ENCODE measurements around the gene COX6A1. TPM values are rescaled to one million over a fixed set of nuclear protein-coding genes. Genes with fewer than 3 reads are reported as not detected.

Gene COX6A1
- total and polyA plus RNA-seq, 2 donors from 2014 or later = 331 to 1,697 TPM

DNA sequence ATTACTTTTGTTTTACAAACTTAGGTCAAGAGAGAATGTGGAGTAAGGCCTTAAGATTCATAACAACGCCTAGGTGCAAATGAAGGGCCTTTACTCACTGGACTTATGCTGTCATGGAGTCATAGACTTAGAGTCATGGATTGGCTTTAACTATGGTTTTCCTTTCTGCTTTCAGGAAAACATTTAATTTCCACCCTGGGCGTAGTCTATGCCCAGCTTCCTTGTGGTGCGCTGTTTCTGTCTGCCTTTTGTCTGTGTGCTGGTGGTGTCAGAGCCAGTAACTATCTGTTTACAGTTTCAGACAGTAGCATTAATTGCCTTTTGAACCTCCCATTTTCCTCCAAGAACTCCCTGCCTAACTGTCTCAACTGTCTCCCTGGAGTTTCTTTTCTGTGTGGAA is 31.8 kb upstream of the COX6A1 start:
- intact Hi-C loops (cut with DNase I) = no loop called here

DNA sequence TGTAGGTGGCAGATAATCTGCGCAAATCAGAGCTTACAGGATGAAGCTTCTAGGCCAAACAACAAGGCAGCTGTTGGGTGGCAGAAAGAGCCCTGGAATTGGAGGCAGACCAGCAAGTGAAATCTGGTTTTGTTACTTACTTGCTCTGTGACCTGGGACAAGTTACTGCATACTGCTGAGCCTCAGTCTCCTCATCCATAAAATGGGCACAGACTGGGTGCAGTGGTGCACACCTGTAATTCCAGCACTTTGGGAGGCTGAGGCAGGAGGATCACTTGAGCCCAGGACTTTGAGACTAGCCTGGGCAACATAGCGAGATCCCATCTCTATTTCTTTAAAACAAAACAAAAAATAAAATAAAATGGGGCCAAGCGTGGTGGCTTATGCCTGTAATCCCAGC is 31.4 kb upstream of the COX6A1 start:
- Histone ChIP-seq H3K4me3 (ENCODE audit: low read length in 3 of 3) (no peak overlapping the region), H3K9ac (ENCODE audit: low read length in 3 of 3) (no peak overlapping the region), H3K36me3 (ENCODE audit: control insufficient read depth in 2 of 3, insufficient read depth in 3 of 3, low read length in 3 of 3) (no peaks in the 10 kb centered on the region), H3K4me1 (ENCODE audit: control insufficient read depth in 2 of 3, insufficient read depth in 2 of 3, low read depth in 1 of 3, low read length in 3 of 3) (no peaks in the 10 kb centered on the region), H3K27me3 (ENCODE audit: control insufficient read depth, insufficient read depth, low read length) (no peaks in the 10 kb centered on the region), H3K27ac (ENCODE audit: low read depth in 2 of 2, low read length in 2 of 2) (no peak overlapping the region), H3K9me3 (ENCODE audit: control insufficient read depth in 2 of 3, insufficient read depth in 1 of 3, low read length in 3 of 3) (no peaks in the 10 kb centered on the region)
- no peak for FAIRE-seq
- DNase-seq = no peak
- TF ChIP-seq, protein P1, sequence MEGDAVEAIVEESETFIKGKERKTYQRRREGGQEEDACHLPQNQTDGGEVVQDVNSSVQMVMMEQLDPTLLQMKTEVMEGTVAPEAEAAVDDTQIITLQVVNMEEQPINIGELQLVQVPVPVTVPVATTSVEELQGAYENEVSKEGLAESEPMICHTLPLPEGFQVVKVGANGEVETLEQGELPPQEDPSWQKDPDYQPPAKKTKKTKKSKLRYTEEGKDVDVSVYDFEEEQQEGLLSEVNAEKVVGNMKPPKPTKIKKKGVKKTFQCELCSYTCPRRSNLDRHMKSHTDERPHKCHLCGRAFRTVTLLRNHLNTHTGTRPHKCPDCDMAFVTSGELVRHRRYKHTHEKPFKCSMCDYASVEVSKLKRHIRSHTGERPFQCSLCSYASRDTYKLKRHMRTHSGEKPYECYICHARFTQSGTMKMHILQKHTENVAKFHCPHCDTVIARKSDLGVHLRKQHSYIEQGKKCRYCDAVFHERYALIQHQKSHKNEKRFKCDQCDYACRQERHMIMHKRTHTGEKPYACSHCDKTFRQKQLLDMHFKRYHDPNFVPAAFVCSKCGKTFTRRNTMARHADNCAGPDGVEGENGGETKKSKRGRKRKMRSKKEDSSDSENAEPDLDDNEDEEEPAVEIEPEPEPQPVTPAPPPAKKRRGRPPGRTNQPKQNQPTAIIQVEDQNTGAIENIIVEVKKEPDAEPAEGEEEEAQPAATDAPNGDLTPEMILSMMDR (IDR thresholded peaks at IDR 0.05; ENCODE audit: borderline replicate concordance, extremely low read depth, insufficient read depth) = no peak
- intact Hi-C loops (cut with DNase I) = no loop called here

More for the DNA sequence above, 31.8 kb upstream of the COX6A1 start:
- H3K27ac ChIP-seq (ENCODE audit: low read depth in 2 of 2, low read length in 2 of 2) = no peak overlapping the region
- no peaks in the 10 kb centered on the region for H3K36me3 ChIP-seq (ENCODE audit: control insufficient read depth in 2 of 3, insufficient read depth in 3 of 3, low read length in 3 of 3)
- TF ChIP-seq, protein P1 (IDR thresholded peaks at IDR 0.05; ENCODE audit: borderline replicate concordance, extremely low read depth, insufficient read depth) = no peak
- H3K27me3 ChIP-seq (ENCODE audit: control insufficient read depth, insufficient read depth, low read length) = no peaks in the 10 kb centered on the region
- no peaks in the 10 kb centered on the region for H3K9me3 ChIP-seq (ENCODE audit: control insufficient read depth in 2 of 3, insufficient read depth in 1 of 3, low read length in 3 of 3)
- FAIRE-seq = no peak
- no peak overlapping the region for H3K9ac ChIP-seq (ENCODE audit: low read length in 3 of 3)
- H3K4me3 ChIP-seq (ENCODE audit: low read length in 3 of 3) = no peak overlapping the region
- peak in 1 of 5 donors; percentile 30 for DNase-seq
- H3K4me1 ChIP-seq (ENCODE audit: control insufficient read depth in 2 of 3, insufficient read depth in 2 of 3, low read depth in 1 of 3, low read length in 3 of 3) = no peaks in the 10 kb centered on the region

DNA sequence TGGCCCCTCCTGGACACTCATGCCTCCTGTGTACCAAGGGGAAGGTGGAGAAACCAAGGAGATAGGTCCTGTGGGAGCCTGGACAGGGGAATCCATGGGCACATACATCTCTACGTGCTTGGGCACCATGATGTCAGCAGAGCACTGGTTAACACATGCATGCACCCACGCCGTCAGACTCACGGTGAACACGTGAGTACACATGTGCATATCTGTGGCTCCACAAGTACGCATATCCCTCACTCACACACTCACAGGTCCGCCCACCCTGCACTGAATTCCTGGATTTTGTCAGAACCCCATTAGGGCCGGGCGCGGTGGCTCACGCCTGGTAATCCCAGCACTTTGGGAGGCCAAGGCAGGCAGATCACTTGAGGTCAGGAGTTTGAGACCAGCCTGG is 29.1 kb upstream of the COX6A1 start:
- intact Hi-C loops (cut with DNase I) = no loop called here
- no peaks in the 10 kb centered on the region for H3K9me3 ChIP-seq (ENCODE audit: control insufficient read depth in 2 of 3, insufficient read depth in 1 of 3, low read length in 3 of 3)
- TF ChIP-seq, protein P1 (IDR thresholded peaks at IDR 0.05; ENCODE audit: borderline replicate concordance, extremely low read depth, insufficient read depth) = no peak
- no peak overlapping the region for H3K4me3 ChIP-seq (ENCODE audit: low read length in 3 of 3)
- no peak overlapping the region for H3K27ac ChIP-seq (ENCODE audit: low read depth in 2 of 2, low read length in 2 of 2)
- no peaks in the 10 kb centered on the region for H3K4me1 ChIP-seq (ENCODE audit: control insufficient read depth in 2 of 3, insufficient read depth in 2 of 3, low read depth in 1 of 3, low read length in 3 of 3)
- no peaks in the 10 kb centered on the region for H3K27me3 ChIP-seq (ENCODE audit: control insufficient read depth, insufficient read depth, low read length)
- DNase-seq (no peak), FAIRE-seq (no peak)
- no peaks in the 10 kb centered on the region for H3K36me3 ChIP-seq (ENCODE audit: control insufficient read depth in 2 of 3, insufficient read depth in 3 of 3, low read length in 3 of 3)
- no peak overlapping the region for H3K9ac ChIP-seq (ENCODE audit: low read length in 3 of 3)

DNA sequence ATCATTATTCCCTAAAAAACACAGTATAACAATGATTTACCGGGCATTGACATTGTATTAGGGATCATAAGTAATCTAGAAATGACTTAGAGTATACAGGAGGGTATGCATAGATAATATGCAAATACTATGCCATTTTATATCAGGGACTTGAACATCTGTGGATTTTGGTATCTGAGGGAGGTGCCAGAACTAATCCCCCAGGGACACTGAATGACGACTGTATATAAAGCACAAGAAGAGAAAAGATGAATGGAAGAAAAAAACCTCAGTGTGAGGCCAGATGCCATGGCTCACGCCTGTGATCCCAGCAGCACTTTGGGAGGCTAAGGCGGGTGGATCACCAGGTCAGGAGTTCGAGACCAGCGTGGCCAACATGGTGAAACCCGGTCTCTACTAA is 25.5 kb upstream of the COX6A1 start:
- Histone ChIP-seq H3K27me3 (ENCODE audit: control insufficient read depth, insufficient read depth, low read length) (no peaks in the 10 kb centered on the region), H3K9ac (ENCODE audit: low read length in 3 of 3) (no peak overlapping the region), H3K4me3 (ENCODE audit: low read length in 3 of 3) (no peak overlapping the region), H3K36me3 (ENCODE audit: control insufficient read depth in 2 of 3, insufficient read depth in 3 of 3, low read length in 3 of 3) (no peaks in the 10 kb centered on the region), H3K27ac (ENCODE audit: low read depth in 2 of 2, low read length in 2 of 2) (no peak overlapping the region), H3K4me1 (ENCODE audit: control insufficient read depth in 2 of 3, insufficient read depth in 2 of 3, low read depth in 1 of 3, low read length in 3 of 3) (no peaks in the 10 kb centered on the region), H3K9me3 (ENCODE audit: control insufficient read depth in 2 of 3, insufficient read depth in 1 of 3, low read length in 3 of 3) (no peaks in the 10 kb centered on the region)
- TF ChIP-seq, protein P1 (IDR thresholded peaks at IDR 0.05; ENCODE audit: borderline replicate concordance, extremely low read depth, insufficient read depth) = no peak
- no peak for DNase-seq
- intact Hi-C loops (cut with DNase I) = no loop called here
- FAIRE-seq = no peak

Data from kidney (tissue), 14 donors.